Activated CD4-positive, alpha-beta T cell treated with anti-CD3 and anti-CD28 coated beads, Interleukin-2, Interleukin-4, amounts not matched to agents 100 ng/mL and 50 ng/mL, durations not matched to agents 16 hours and 8 hours (primary cell): ENCODE data around the gene MRPS6.

Experiments
- DNase-seq: peaks from one replicate; pipeline ENCODE4 v3.0.0-alpha.2; 2020; ENCODE audit warnings: low spot score

The MRPS6 gene

DNA sequence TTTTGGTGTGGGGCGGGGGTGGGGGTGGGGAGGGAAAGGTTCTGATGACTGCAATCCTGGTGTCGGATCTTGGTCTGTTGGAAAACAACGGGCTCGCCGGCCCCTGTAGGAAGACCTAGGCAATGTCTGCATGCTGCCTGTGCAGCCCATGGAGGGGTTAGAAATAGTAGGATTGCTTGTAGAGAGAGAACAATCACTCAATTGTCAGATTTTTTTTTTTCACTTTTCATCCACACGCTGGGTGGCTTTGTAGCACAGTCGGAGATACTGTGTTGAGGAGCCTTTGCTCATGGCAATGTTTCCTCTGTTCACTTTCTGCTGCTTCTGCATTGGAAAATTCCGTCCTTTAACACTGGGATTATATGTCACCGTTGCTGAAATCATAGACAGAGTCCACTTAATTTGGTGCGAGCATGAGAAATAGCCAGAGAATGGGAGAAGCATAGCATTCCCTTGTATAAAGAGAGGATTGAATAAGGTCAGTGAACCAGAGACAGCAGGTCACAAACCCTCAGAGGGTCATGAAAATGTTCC is 107.5 kb downstream of the MRPS6 start:
- DNase-seq, result no peak

DNA sequence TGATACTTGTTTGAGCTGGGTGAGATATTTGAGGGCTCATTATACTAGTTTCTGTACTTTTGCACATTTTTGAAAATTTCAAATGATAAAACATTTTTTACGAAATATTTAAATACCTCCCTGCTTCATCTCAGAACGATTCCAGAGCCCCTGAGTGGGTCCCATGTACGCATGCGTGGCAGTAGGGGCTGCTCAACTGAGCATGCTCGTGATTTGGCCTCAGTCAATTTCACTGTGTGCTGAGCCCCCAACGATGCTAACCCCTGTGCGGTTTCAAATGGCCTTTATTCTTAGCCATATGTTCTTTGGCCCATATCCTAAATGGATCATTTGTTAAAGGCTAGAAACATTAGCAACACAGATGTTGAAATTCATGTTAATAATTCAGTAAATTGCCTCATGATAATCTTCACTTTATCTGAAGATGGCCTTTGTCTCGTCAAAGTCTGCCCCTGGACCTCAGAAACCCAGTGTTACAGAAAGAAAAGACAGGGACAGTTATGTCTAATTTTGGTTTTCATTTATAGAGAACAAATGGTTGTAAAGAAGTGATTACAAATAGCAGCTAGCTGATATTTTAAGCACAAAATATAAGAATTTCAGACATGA is 108.2 kb downstream of the MRPS6 start:
- DNase-seq, result no peak

DNA sequence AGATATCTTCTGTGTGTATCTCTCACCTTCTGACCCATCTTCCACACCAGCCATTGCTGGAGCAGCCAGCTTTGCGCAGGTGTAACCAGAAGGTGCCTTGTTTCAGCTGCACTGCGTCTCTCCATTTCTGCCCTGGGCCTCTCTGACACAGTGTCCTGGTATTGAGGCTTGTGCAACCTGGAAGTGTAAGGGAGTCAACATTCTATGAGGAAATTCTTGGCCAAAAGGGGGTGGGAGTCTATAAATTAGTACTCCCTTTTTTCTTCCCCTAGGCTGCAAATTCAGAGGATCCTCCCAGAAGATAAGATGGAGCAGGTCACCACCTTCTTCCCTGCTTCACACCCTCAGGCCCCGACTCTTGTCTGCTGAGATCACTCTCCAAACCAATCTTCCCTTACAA is 109.1 kb downstream of the MRPS6 start:
- no peak for DNase-seq

DNA sequence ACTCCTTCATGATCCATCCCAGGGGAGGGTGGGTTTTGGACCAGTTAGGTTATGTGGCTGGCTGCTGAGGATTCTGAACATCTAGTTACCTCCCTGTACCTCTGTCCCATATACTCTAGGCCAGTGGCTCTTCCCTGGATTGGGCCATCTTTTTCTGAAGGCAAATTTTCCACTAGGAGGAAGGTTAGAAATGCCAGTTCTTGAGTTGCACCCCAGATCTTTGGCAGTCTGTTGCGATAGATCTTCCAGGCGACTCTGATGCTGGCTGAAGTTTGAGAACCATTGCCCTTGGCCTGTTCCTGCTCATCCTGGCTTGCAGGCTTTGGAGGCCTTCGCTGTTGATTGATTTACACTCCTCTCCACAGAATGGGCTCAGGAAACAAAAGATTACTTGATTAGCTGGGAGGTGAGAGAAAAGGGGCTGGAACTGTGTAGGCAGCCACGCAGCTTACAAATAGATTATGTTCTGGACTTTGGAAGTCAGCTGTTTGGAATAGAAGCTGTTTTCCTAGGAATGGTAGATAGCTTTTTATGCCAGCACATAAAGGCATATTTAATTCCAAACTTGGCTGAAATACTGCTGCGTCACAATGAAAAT is 110.1 kb downstream of the MRPS6 start:
- no peak for DNase-seq

DNA sequence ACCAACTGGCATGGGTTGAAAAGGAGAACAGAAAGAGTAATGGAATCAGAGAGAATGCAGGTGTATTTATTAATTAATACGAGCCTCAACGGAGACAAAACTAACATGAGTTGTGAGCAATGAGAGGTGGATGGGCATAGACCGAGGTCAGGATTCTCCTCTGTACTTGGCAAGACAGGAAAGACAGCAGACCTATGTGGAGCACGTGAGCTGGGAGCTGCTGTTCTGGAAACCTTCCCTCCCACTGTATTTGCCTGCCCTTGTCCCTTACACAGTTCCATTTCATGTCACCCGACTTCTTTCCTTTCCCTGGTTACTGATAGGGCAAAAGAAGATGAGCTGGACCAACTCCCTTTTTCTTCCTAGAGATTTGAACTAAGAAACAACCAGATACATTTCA is 110.9 kb downstream of the MRPS6 start:
- DNase-seq, result no peak

DNA sequence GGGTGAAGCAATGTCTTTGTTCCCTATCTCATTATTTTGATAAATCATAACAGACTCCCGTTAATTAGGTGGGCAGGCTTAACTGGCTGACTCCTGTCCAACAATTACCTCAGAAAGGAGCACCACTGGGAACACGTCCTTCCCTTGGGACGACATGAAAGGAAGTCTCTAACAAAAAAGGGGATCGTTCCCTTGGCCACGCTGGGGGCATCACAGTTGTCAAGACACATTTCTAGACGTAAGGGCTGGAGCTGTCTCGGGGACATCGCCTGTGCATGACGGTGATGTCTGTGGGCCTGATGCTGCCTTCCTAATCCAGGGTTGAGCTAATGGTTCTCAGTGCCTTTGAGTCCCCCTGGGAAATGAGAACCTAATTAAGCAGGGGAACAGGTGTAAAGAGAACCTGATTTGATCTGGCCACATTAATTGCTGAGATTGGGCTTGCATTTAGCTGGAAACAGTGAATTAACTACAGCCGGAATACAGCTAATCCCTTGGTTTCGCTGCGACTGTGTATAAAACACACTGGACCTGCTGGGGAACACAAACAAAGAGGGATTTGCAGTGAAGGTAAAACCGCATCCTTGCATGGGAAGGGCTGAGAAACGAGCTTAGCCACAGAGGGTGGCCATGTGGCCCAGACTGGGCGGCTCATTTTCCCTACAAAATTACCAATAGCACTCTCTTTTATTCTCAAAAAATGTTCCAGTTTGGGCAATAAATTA is 111.8 kb downstream of the MRPS6 start:
- no peak for DNase-seq

DNA sequence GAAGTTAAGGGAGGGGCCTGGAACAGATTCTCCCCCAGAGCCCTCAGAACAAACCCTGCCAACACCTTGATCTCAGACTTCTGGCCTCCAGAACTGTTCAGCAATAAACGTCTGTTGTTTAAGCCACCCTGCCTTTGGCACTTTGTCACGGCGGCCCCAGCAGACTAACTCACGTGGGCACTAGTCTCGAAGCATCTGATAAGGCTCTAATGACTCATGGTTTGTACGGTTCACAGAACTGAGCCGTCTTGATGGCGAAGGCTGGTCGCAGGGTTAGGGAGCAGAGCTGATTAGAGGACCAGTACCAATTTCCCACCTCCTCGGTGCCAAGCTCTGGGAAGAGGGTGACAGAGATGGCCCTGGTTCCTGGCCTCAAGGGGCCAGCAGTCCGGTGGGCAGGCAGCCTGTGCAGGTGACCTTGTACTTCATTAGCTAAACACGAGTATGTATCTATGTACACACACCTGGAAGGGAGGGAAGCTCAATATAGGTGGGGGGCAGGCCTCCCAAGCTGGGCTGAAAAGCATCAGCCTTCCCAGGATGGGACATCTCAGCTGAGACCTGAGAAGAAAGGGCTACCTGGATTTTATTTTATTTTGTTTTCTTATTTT is 112.8 kb downstream of the MRPS6 start:
- no peak for DNase-seq

DNA sequence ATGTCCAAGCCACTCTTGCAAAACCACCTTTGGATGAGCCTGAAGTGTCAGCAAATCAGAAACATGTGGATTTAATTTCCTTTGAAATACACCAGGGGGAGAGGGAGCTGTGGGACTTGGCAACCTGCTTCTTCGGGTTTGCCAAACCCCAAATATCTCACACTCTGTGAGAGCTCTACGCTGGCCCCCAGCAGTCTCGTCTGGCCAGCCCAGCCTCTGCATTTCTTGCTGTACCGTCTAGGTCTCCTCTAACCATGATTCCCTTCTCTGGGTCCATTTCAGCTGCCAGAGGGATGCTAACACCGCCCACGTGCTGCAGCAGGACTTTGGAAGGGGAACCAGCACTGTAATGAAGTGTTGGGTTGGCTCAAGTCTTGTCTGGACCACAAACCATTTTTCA is 114.6 kb downstream of the MRPS6 start:
- no peak for DNase-seq

DNA sequence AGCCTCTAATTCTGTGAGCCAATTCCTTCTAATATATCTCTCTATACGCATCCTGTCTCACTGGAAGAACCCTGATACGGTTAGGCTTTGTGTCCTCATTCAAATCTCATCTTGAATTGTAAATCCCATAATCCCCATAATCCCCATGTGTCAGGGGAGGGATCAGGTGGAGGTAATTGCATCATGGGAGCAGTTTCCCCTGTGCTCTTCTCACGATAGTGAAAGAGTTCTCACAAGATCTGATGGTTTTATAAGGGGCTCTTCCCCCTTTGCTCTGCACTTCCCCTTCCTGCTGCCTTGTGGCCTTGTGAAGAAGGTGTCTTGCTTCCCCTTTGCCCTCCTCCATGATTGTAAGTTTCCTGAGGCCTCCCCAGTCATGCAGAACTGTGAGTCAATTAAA is 116.1 kb downstream of the MRPS6 start:
- no peak for DNase-seq

DNA sequence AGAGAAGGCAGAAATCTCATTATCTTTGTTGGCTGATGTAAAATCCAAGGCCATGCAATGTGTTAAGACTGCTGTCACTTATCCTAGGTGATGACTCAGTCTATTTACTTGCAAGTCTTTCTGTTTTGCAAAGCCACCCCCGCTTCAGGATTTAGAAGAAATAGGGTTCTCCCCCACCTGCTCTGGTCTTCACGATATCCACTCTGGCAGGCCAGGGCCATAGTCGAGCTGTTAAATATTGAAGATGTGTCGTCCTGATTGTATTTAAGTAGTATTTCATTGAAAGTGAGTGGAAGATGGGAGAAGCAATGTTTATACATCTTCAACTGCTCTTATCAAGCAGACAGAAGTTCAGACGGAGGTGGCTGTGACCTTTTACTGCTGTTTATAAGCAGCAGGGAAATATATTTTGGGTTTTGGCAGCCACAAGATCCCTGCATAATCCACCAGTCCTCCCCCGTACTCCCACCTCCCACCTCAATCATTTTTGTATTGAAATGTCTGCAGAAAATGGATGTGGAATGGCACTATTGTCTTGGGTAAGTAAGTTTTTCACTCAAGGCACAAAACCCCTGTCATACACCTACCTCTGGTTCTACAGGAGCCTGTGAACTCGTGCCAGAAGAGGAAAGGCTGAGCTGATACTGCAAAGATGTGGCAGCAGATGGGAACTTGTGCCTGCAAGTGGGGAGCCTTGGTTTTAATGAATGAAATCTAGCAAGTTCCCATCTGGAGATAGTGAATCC is 117.4 kb downstream of the MRPS6 start:
- no peak for DNase-seq

DNA sequence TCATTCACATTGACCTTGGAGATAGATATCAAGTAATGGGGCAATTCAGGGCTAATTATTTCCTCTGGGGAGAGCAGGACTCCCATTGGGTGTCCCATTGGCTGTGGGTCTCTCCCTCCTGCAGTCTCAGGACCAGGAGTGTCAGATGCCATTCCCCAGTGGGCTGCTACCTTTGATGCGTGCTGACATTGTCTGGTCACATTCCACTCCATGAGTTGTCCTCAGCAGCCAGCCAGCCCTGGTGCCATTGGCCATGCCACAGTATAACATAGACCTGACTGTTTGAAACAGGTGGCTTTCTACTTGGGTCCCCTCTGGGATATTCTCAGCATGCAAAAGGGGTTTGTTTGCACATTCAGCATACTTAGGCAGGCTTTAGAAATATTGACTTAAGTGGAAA is 118.5 kb downstream of the MRPS6 start:
- DNase-seq, result no peak
